Prostate gland (tissue), 2 donors: Measurements from ENCODE around the gene SCYGR4. TPM values are rescaled to one million over a fixed set of nuclear protein-coding genes. Genes with fewer than 3 reads are reported as not detected.
"Not testable (repeated sequence)": the region's sequence is repeated elsewhere in the genome, so short reads cannot be mapped to it uniquely, and the experiment has no call there.

Experiments
- DNase-seq: peaks from one replicate; pipeline ENCODE4 v3.0.0-alpha.2; 2019; ENCODE audit warnings: low spot score
- H3K27ac ChIP-seq, 2 donors: fragments of 200-600 bp; sonication (generic); 2 replicates each; pipeline ENCODE4 v1.5.1; 2017 to 2019
- H3K27me3 ChIP-seq: fragments of 200-600 bp; sonication (generic); replicated peaks from 2 replicates; pipeline ENCODE4 v1.5.1; 2019; ENCODE audit not compliant: insufficient read depth
- H3K36me3 ChIP-seq, 2 donors: fragments of 200-600 bp; sonication (generic); 1 replicate in 1 of 2; 2 replicates in 1 of 2; pipeline versions ENCODE4 v1.5.1 to v1.8.1; 2017 to 2019
- H3K4me1 ChIP-seq: fragments of 200-600 bp; sonication (generic); replicated peaks from 2 replicates; pipeline ENCODE4 v1.5.1; 2019
- H3K4me3 ChIP-seq, 2 donors: fragments of 200-600 bp; sonication (generic); 2 replicates each; pipeline ENCODE4 v1.5.1; 2017 to 2019
- H3K9me3 ChIP-seq: fragments of 200-600 bp; sonication (generic); 2 replicates; pipeline ENCODE4 v1.5.1; 2017
- POLR2A ChIP-seq: fragments of 450-650 bp; IDR thresholded peaks from one replicate; pipeline ENCODE4 v1.6.1; 2016; ENCODE audit warnings: antibody characterized with exemption, mild to moderate bottlenecking
- POLR2AphosphoS5 ChIP-seq: sonication (generic); formaldehyde crosslinking; IDR thresholded peaks from one replicate; pipeline ENCODE4 v1.6.1; 2017; ENCODE audit warnings: antibody characterized with exemption
- WGBS: methylation state at CpG from one replicate; pipeline ENCODE4 v1.1.5; 2018; 5-methylcytosine and 5-hydroxymethylcytosine counted together
- intact Hi-C: fragments of 100-400 bp; cut with DNase I; formaldehyde crosslinking; loops from one replicate; pipeline ENCODE4 v1.14.2; 2022
- total RNA-seq, 2 donors: library from RNA; depleted of rRNA; stranded (reverse); fragments of >200 nt; gene quantifications; one replicate each; pipeline ENCODE4 v1.1.0, GENCODE V29; 2016
- TF ChIP-seq, protein P1 (sequence below), 4 experiments: fragments of 200-600 bp in 2 of 4; fragments of 450-650 bp in 2 of 4; sonication (generic) in 2 of 4; IDR thresholded peaks; 1 replicate in 3 of 4; 2 replicates in 1 of 4; pipeline ENCODE4 v1.5.1; 2016 to 2019; ENCODE audit warnings: antibody characterized with exemption in 4 of 4, mild to moderate bottlenecking in 2 of 4, moderate library complexity in 2 of 4

Gene SCYGR4
- total RNA-seq, 2 donors from 2014 or later, result not detected

DNA sequence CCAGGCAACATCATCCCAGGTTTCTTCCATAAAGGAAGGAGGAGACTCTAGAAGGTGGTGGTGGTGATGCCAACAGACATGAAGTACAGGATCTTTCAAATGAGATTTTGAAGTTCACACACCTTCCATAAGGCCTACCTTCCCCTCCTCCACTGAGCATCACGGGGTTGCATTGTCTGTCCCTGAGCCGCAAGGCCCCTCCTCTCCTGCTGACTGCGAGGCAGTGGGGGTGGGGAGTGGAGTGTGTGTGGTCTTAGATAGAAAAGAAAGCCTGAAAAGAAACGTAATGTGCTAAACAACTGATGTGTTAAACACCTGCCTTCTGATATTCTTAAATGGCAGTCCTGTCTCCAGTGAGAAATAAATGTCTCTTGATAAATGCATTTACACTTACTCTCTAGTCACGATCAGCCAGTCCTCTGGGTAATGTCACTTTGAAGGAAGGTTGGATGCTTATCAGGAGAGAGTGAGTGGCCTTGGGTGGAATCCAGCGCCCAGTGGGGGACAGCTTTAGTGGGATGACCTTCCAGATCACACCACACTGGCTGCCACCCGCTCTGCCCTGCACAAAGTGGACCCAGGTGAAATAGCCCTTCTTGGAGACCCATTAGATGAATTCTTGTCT lies 43.8 kb downstream of the SCYGR4 start:
- intact Hi-C loops, result no loop called here
- H3K4me1 ChIP-seq, result no peaks in the 10 kb centered on the region
- H3K27me3 ChIP-seq, result no peaks in the 10 kb centered on the region
- no peaks in the 10 kb centered on the region for H3K36me3 ChIP-seq
- WGBS, result 54% methylated on average over 7 of the region's 7 CpGs
- no peaks in the 10 kb centered on the region for H3K9me3 ChIP-seq
- TF ChIP-seq, protein P1, sequence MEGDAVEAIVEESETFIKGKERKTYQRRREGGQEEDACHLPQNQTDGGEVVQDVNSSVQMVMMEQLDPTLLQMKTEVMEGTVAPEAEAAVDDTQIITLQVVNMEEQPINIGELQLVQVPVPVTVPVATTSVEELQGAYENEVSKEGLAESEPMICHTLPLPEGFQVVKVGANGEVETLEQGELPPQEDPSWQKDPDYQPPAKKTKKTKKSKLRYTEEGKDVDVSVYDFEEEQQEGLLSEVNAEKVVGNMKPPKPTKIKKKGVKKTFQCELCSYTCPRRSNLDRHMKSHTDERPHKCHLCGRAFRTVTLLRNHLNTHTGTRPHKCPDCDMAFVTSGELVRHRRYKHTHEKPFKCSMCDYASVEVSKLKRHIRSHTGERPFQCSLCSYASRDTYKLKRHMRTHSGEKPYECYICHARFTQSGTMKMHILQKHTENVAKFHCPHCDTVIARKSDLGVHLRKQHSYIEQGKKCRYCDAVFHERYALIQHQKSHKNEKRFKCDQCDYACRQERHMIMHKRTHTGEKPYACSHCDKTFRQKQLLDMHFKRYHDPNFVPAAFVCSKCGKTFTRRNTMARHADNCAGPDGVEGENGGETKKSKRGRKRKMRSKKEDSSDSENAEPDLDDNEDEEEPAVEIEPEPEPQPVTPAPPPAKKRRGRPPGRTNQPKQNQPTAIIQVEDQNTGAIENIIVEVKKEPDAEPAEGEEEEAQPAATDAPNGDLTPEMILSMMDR (IDR thresholded peaks at IDR 0.05), result no peak
- TF ChIP-seq POLR2AphosphoS5 (no peak), POLR2A (no peak)
- no peak overlapping the region for H3K4me3 ChIP-seq
- H3K27ac ChIP-seq, result no peak overlapping the region
- DNase-seq, result no peak

DNA sequence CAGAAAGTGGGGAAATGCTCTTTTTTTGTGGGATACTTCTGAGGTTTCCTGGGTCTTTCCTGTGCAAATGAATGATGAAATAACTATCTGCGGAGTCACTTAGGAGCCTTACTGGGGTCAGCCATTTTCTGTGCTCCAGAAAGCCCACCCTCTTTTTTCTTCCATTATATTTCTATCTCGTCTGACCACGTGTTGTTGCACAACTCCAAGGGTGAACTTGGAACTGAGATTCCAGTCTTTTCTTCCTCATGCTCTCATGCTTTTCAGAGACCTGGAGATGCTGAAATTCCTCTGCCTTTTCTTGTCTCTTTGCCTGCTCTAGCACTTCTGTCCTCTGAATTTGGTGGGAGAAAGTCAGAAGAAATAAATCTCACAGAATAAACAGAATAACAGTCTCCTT lies 44.5 kb downstream of the SCYGR4 start:
- H3K36me3 ChIP-seq, result no peaks in the 10 kb centered on the region
- no peaks in the 10 kb centered on the region for H3K9me3 ChIP-seq
- no peak overlapping the region for H3K27ac ChIP-seq
- intact Hi-C loops, result no loop called here
- WGBS, result 67% methylated on average over 3 of the region's 3 CpGs
- no peaks in the 10 kb centered on the region for H3K4me1 ChIP-seq
- no peak overlapping the region for H3K4me3 ChIP-seq
- TF ChIP-seq, protein P1 (IDR thresholded peaks at IDR 0.05), result no peak
- TF ChIP-seq POLR2AphosphoS5 (no peak), POLR2A (no peak)
- DNase-seq, result no peak
- no peaks in the 10 kb centered on the region for H3K27me3 ChIP-seq

DNA sequence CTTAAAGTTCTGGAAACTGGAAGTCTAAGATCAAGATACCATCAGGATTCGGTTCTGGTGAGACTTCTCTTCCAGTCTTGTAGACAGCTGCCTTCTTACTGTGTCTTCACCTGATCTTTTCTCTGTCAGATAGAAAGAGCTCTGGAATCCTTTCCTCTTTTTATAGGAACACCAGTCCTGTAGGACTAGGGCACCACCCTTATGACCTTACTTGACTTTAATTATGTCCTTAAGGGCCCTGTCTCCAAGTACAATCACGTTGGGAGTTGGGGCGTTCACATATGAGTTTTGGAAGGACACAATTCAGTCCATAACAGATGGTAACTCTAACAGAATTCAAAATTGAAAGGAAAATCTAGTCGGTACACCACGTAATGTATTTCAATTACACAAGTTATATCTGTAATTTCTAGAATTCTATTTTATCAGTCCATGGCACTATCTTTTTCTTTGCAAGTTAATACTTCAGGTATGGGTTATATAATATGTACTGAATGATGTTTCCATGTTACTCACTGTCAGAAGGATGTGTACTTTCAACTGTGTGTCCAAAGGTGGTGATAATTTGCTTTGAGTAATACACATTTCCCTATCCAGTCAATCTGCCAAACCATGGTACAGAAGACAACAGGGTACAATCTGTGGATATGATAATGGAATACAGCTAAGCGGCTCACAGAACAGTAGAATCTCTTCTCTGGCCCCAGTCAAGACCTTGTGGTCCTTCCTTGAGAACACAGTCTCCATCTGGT lies 48.1 kb downstream of the SCYGR4 start:
- TF ChIP-seq POLR2AphosphoS5 (no peak), POLR2A (no peak)
- TF ChIP-seq, protein P1 (IDR thresholded peaks at IDR 0.05), result no peak
- no peaks in the 10 kb centered on the region for H3K9me3 ChIP-seq
- no peak overlapping the region for H3K4me3 ChIP-seq
- H3K36me3 ChIP-seq, result no peaks in the 10 kb centered on the region
- WGBS, result 86% methylated on average over 6 of the region's 6 CpGs
- no peak for DNase-seq
- no peaks in the 10 kb centered on the region for H3K4me1 ChIP-seq
- H3K27me3 ChIP-seq, result no peaks in the 10 kb centered on the region
- intact Hi-C loops, result no loop called here
- no peak overlapping the region for H3K27ac ChIP-seq

DNA sequence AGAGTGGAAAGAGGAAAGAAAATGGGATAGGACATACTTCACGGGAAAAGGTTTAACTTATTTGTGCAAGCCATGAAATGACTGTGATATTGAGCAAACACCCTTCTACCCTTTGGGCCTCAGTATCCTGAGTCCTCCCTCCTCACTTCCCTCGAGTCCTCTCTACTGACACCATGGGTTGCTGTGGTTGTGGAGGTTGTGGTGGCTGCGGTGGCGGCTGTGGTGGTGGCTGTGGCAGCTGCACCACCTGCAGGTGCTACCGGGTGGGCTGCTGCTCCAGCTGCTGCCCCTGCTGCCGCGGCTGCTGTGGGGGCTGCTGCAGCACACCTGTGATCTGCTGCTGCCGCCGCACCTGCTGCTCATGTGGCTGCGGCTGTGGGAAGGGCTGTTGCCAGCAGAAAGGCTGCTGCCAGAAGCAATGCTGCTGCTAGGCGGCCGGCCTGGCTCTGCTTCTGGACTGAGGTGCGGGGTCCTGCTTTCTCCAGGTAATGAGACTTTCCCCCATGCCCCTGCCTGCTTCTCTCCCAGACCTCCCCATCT lies 49.4 kb downstream of the SCYGR4 start, which contains the start of gene SCYGR5:
SCYGR5 (plus strand) TSS at position 174 of the 540 bp plus-strand sequence; CDS start at position 174, 0 bp downstream.
- H3K4me1 ChIP-seq, DNase-seq, H3K27me3 ChIP-seq, H3K27ac ChIP-seq, H3K4me3 ChIP-seq, H3K9me3 ChIP-seq, intact Hi-C loops, H3K36me3 ChIP-seq: not testable (repeated sequence)
- 90% methylated on average over 13 of the region's 13 CpGs for WGBS

Other genes starting within 250 kb of the SCYGR4 start
- gene TM4SF20, start 238.2 kb upstream of the SCYGR4 start, total RNA-seq, result not detected
- gene SCYGR1, start 229.5 kb upstream of the SCYGR4 start, total RNA-seq, result not detected
- 10 to 100 TPM; 40.3 to 73.7 TPM for gene AGFG1, start 145.3 kb upstream of the SCYGR4 start, total RNA-seq
- gene SCYGR2, start 18.6 kb upstream of the SCYGR4 start, total RNA-seq, result not detected
- not detected for gene SCYGR3, start 2.7 kb upstream of the SCYGR4 start, total RNA-seq
- not detected for gene SCYGR5, start 49.3 kb downstream of the SCYGR4 start, total RNA-seq
- gene SLC19A3, start 100.5 kb downstream of the SCYGR4 start, total RNA-seq, result 1 to 10 TPM in 1 of 2 donors, under 1 TPM in 1; 0.41 to 1.3 TPM
- gene SCYGR6, start 107.3 kb downstream of the SCYGR4 start, total RNA-seq, result not detected
- gene SCYGR7, start 110.8 kb downstream of the SCYGR4 start, total RNA-seq, result not detected
- not detected for gene SCYGR8, start 128.4 kb downstream of the SCYGR4 start, total RNA-seq
- 1 to 10 TPM in 1 of 2 donors, not detected in 1; 1.6 TPM for gene CCL20, start 196.3 kb downstream of the SCYGR4 start, total RNA-seq